Ascending aorta (tissue), 2 donors: Measurements from ENCODE around the gene C19orf33. TPM values are rescaled to one million over a fixed set of nuclear protein-coding genes. Genes with fewer than 3 reads are reported as not detected.
A peak's percentile ranks its signal among the peaks of the same experiment; 100 is the strongest.

Experiments
- DNase-seq, 2 donors: peaks; one replicate each; pipeline ENCODE4 v3.0.0-alpha.2; 2019; ENCODE audit warnings: low spot score in 2 of 2
- H3K27ac ChIP-seq, 2 donors: fragments of 200-600 bp; sonication (generic); one replicate each; pipeline ENCODE4 v1.5.1; 2016 to 2017; ENCODE audit warnings: mild to moderate bottlenecking in 1 of 2
- H3K27me3 ChIP-seq: fragments of 200-600 bp; sonication (generic); one replicate; pipeline ENCODE4 v1.5.1; 2017
- H3K36me3 ChIP-seq, 2 donors: fragments of 200-600 bp; sonication (generic); one replicate each; pipeline ENCODE4 v1.5.1; 2016
- H3K4me1 ChIP-seq, 2 donors: fragments of 200-600 bp; sonication (generic); one replicate each; pipeline ENCODE4 v1.5.1; 2016 to 2017; ENCODE audit warnings: mild to moderate bottlenecking in 1 of 2
- H3K4me3 ChIP-seq, 2 donors: fragments of 200-600 bp; sonication (generic); one replicate each; pipeline ENCODE4 v1.5.1; 2016 to 2017; ENCODE audit warnings: mild to moderate bottlenecking in 1 of 2
- H3K9me3 ChIP-seq, 2 donors: fragments of 200-600 bp; sonication (generic); one replicate each; pipeline ENCODE4 v1.5.1; 2016
- intact Hi-C: fragments of 100-400 bp; cut with DNase I; formaldehyde crosslinking; loops from one replicate; pipeline ENCODE4 v1.15.1; 2023
- total RNA-seq: library from RNA; depleted of rRNA; stranded (reverse); fragments of >200 nt; gene quantifications from one replicate; pipeline ENCODE4 v1.1.0, GENCODE V29; 2016
- TF ChIP-seq, protein P1 (sequence below), 3 experiments: fragments of 200-600 bp in 2 of 3; fragments of 450-650 bp in 1 of 3; sonication (generic) in 2 of 3; IDR thresholded peaks; one replicate each; pipeline ENCODE4 v1.5.1; 2016 to 2019; ENCODE audit warnings: antibody characterized with exemption in 3 of 3, mild to moderate bottlenecking in 1 of 3, moderate library complexity in 1 of 3

The C19orf33 gene
- total RNA-seq, 1 donor from 2014 or later, result not detected

DNA sequence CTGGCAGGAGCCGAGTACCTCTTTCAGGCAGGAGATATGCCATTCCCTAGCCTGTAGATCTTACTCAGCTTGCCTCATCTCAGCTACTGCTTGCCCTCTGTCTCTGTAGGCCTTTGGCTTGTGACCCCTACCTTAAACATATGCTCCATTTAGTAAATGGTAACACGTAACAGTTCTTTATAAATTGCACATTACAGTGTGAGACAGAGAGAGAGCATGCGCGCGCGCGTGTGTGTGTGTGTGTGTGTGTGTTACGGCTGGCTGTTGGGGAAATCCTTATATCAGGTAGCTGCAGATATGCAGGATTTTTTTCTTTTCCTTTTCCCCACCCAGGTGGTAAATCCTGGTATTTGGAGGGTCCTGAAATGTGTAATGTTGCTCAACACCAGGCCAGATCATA, 35.5 kb upstream of the C19orf33 start:
- Histone ChIP-seq H3K27ac (peak overlapping the region; percentile 98), H3K4me3 (peak overlapping the region; percentile 34 to 76), H3K36me3 (no peaks in the 10 kb centered on the region), H3K4me1 (peaks cover 7 to 51% of the 10 kb centered on the region in 2 donors), H3K27me3 (no peaks in the 10 kb centered on the region), H3K9me3 (no peaks in the 10 kb centered on the region)
- TF ChIP-seq, protein P1, sequence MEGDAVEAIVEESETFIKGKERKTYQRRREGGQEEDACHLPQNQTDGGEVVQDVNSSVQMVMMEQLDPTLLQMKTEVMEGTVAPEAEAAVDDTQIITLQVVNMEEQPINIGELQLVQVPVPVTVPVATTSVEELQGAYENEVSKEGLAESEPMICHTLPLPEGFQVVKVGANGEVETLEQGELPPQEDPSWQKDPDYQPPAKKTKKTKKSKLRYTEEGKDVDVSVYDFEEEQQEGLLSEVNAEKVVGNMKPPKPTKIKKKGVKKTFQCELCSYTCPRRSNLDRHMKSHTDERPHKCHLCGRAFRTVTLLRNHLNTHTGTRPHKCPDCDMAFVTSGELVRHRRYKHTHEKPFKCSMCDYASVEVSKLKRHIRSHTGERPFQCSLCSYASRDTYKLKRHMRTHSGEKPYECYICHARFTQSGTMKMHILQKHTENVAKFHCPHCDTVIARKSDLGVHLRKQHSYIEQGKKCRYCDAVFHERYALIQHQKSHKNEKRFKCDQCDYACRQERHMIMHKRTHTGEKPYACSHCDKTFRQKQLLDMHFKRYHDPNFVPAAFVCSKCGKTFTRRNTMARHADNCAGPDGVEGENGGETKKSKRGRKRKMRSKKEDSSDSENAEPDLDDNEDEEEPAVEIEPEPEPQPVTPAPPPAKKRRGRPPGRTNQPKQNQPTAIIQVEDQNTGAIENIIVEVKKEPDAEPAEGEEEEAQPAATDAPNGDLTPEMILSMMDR (IDR thresholded peaks at IDR 0.05), result no peak
- intact Hi-C loops, result no loop called here
- no peak for DNase-seq

DNA sequence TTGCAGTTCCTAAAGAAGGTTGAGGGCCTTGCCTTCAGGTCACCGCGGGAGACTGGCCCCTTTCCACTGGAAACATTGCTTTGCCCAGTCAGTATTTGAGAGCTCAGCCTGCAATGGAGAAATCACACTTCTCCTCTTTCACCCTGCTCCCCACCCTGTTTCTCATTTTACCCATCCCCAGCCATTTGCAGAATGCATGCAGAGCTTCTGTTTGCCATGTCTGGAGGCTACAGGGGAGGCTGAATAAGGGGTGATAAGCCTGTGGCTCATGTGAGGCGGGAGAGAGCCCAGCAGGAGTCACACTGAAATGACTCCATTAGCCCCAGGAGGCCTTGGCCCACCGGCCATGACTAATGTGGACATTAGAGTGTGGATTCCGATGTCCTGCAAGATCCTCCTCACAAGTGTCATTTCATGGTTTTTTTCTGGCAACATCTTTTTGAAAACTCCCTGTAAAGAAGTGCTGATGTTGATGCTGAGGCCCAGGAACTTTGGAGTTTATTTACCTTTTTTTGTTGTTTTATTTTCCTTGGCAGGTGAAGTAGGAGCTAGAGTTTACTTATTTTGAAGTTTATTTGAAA, 33.4 kb upstream of the C19orf33 start:
- intact Hi-C loops, result no loop called here

DNA sequence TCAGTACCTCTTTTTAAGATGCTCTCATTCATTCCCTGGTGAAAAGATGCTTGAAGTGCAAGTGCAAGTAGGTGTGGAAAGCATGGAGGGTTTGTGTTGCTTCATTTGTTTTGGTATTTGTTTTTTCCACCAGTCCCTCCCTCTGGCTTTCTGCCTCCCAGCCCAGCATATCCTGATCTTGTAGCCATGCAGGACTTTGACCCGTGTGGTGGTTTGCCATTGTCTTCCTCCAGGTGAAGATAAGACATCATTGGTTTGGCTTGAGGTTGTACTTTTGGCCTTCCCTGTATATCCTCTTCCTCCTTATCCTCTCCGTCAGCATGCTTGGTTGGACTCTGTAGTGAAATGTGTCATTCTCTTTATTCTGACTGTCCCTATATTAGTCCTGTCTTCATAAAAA, 30.6 kb upstream of the C19orf33 start:
- no peak for DNase-seq
- peaks cover 22 to 70% of the 10 kb centered on the region in 2 donors for H3K4me1 ChIP-seq

More for the DNA sequence above, 33.4 kb upstream of the C19orf33 start:
- H3K36me3 ChIP-seq, result no peaks in the 10 kb centered on the region
- no peaks in the 10 kb centered on the region for H3K27me3 ChIP-seq
- H3K27ac ChIP-seq, result peak overlapping the region; percentile 98
- no peaks in the 10 kb centered on the region for H3K9me3 ChIP-seq
- H3K4me1 ChIP-seq, result peaks cover 14 to 68% of the 10 kb centered on the region in 2 donors
- peak overlapping the region in 1 of 2 donors; percentile 5 for H3K4me3 ChIP-seq
- TF ChIP-seq, protein P1 (IDR thresholded peaks at IDR 0.05), result no peak
- DNase-seq, result no peak

DNA sequence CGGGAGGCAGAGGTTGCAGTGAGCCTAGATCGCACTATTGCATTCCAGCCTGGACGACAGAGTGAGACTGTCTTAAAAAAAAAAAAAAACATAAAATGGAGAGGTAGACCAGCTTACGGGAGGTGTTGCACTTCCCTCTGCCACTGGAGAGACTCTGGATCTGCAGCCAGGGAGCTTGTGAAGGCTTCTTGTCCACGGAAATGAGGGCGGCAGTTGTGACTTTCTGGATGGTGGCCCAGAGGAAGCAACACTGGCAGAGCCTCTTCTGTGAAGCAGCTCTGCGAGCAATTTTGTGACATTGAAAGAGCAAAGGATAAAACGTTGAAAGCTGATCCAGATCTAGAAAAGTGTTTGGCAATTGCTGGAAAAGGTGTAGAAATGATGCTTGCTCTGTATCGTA, 29.3 kb upstream of the C19orf33 start:
- peaks cover 26 to 73% of the 10 kb centered on the region in 2 donors for H3K4me1 ChIP-seq
- H3K9me3 ChIP-seq, result no peaks in the 10 kb centered on the region
- no peaks in the 10 kb centered on the region for H3K36me3 ChIP-seq
- intact Hi-C loops, result no loop called here
- no peak overlapping the region for H3K4me3 ChIP-seq
- H3K27ac ChIP-seq, result peak overlapping the region; percentile 85 to 89
- no peak for DNase-seq
- H3K27me3 ChIP-seq, result no peaks in the 10 kb centered on the region
- TF ChIP-seq, protein P1 (IDR thresholded peaks at IDR 0.05), result no peak

More for the DNA sequence above, 30.6 kb upstream of the C19orf33 start:
- Histone ChIP-seq H3K27me3 (no peaks in the 10 kb centered on the region), H3K27ac (peak overlapping the region; percentile 85 to 89), H3K9me3 (no peaks in the 10 kb centered on the region), H3K36me3 (no peaks in the 10 kb centered on the region), H3K4me3 (no peak overlapping the region)
- intact Hi-C loops, result no loop called here
- TF ChIP-seq, protein P1 (IDR thresholded peaks at IDR 0.05), result no peak

DNA sequence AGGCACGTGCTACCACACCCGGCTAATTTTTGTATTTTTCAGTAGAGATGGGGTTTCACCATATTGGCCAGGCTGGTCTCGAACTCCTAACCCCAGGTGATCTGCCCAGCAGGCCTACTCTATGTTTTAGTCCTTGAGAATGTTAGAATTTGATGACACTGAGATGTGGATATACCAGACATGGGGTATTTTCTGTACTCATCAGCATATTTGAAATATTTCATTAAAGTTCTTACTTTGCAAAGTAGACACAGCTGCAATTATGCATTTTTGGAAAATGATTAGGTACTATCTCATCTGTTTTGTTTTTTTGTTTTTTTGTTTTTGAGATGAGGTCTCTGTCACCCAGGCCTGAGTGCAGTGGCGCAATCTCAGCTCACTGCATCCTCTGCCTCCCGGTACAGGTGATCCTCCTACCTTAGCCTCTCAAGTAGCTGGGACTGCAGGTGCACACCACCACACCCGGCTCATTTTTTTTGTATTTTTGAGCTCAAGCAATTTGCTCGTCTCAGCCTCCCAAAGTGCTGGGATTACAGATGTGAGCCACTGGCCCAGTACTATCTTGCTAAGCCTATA, 27.0 kb upstream of the C19orf33 start:
- Histone ChIP-seq H3K9me3 (no peaks in the 10 kb centered on the region), H3K4me3 (peak overlapping the region in 1 of 2 donors; percentile 27), H3K27me3 (no peaks in the 10 kb centered on the region), H3K27ac (peak overlapping the region; percentile 85 to 89), H3K36me3 (peaks cover 0 to 8% of the 10 kb centered on the region in 2 donors), H3K4me1 (peaks cover 26 to 61% of the 10 kb centered on the region in 2 donors)
- intact Hi-C loops, result no loop called here
- TF ChIP-seq, protein P1 (IDR thresholded peaks at IDR 0.05), result no peak
- no peak for DNase-seq
